H1 (cell line): Measurements from ENCODE around the gene MDFI. TPM values are rescaled to one million over a fixed set of nuclear protein-coding genes. Genes with fewer than 3 reads are reported as not detected.

Source experiments
- NRF1 ChIP-seq: IDR thresholded peaks from 2 replicates; pipeline ENCODE4 v1.6.1; 2011; ENCODE audit warnings: mild to moderate bottlenecking, low read depth, low read length, improper control_type of control experiment
- RXRA ChIP-seq: IDR thresholded peaks from 2 replicates; pipeline ENCODE4 v1.6.1; 2011; ENCODE audit warnings: low read depth, mild to moderate bottlenecking, low read length, moderate library complexity; ENCODE audit not compliant: insufficient read depth
- TAF7 ChIP-seq: optimal IDR thresholded peaks from 2 replicates; pipeline ENCODE3; 2011; ENCODE audit warnings: low read depth, mild to moderate bottlenecking, inconsistent platforms, low read length, moderate library complexity, borderline replicate concordance
- polyA plus RNA-seq, 7 experiments: library from polyadenylated mRNA; depleted of rRNA in 3 of 7; stranded (reverse) in 5 of 7; unstranded in 2 of 7; fragments of >200 nt in 5 of 7; fragments of 200-250 nt in 2 of 7; gene quantifications; 1 replicate in 5 of 7; 2 replicates in 1 of 7; 4 replicates in 1 of 7; pipeline versions ENCODE4 v1.2.1 to v1.2.3, GENCODE V29; 2011 to 2013; ENCODE audit warnings: missing spikeins in 2 of 7, mixed read lengths in 2 of 7
- total RNA-seq: library from RNA; stranded (reverse); fragmentation: NEBNext Ultra II Directional; extraction: Animal tissue kit (Norgen Biotek cat#: 25700); gene quantifications from 2 replicates; pipeline ENCODE4 v1.2.1, GENCODE V29; 2021

MDFI gene
- total and polyA plus RNA-seq, 2 of the 8 experiments (the other 6 are each of a cell fraction or from before 2014, with no cell fraction given) = 41.0 to 65.6 TPM

DNA sequence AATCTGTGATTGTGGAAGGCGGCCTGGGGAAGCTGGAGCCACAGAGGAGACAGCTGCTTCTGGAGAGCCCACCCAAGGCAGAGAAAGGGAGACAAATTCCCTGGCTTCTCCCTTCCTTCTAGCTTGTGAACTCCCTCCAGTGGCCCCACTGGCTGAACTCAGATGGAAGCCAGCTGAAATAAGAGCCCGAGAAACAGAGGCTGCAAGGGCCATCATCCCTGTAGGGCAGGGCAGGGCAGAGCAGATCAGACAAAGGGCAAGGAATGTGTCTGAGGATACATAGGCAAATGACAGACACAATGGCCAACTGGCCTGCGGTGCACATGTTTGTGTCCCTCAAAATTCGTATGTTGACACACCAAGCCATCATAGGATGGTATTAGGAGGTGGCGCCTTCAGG, 25.3 kb downstream of the MDFI start (continued):
- TF ChIP-seq NRF1 (no peak), TAF7 (no peak), RXRA (no peak)
